SH-SY5Y (cell line): ENCODE results near the gene PROM1.

Source experiments
- GATA2 ChIP-seq: IDR thresholded peaks from 2 replicates; pipeline ENCODE4 v1.6.1; 2011; ENCODE audit warnings: mild to moderate bottlenecking, low read depth, low read length
- GATA3 ChIP-seq: IDR thresholded peaks from 2 replicates; pipeline ENCODE4 v1.6.1; 2011; ENCODE audit warnings: low read depth, mild to moderate bottlenecking, low read length, moderate library complexity

DNA sequence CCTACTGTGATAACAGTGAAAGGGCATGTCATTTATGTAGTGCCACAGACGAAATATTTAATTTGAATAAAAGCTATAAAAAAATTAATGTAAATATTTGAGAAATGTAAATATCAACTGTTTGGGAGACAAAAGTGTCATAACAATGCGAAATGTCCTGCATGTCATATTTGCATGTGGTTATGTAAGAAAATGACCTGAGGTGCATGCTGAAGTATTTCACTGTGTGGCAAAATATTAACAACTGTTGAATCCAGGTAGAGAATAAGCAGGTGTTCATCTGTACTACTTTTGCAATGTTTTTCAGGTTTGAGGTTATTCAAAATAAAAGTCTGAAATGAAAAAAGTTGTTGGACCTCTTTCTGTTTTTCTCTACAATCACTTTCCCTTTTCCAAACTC, 30.9 kb downstream of the PROM1 start:
- TF ChIP-seq GATA2 (no peak), GATA3 (no peak)
